PC-3 (cell line): Measurements from ENCODE around the gene CACNA2D2. TPM values are rescaled to one million over a fixed set of nuclear protein-coding genes. Genes with fewer than 3 reads are reported as not detected.

Source experiments
- ATAC-seq: fragments of 200-7000 bp; cut with Tn5 transposase; 2 replicates; pipeline ENCODE4 v1.9.1; 2020; ENCODE audit warnings: mild to moderate bottlenecking, moderate library complexity
- BruUV-seq: library from RNA; stranded (reverse); fragments of 400-500 nt; replicated peaks from 2 replicates; lab custom pipeline; 2021; lab: Mats Ljungman, UMichigan
- CTCF ChIA-PET: fragments of 300-600 bp; sonication (Branson Sonifier 250); formaldehyde crosslinking; loops from one replicate; lab custom pipeline; 2022; ENCODE audit warnings: antibody characterized with exemption; lab: Charles Lee
- POLR2A ChIA-PET: fragments of 300-600 bp; sonication (Branson Sonifier 250); formaldehyde crosslinking; loops from one replicate; lab custom pipeline; 2022; ENCODE audit warnings: antibody characterized with exemption; ENCODE audit not compliant: unreplicated experiment; lab: Charles Lee
- DNase-seq: peaks from one replicate; pipeline ENCODE4 v3.0.0-alpha.2; 2015
- H2AFZ ChIP-seq: fragments of 300-600 bp; sonication (generic); 2 replicates; pipeline ENCODE4 v1.6.0; 2016; ENCODE audit warnings: antibody characterized with exemption, low read length
- H3F3A ChIP-seq: fragments of 300-600 bp; sonication (generic); one replicate; pipeline ENCODE4 v1.6.0; 2017; ENCODE audit warnings: antibody characterized with exemption, low read length, control low read depth, mild to moderate bottlenecking; ENCODE audit not compliant: unreplicated experiment
- H3K27ac ChIP-seq: fragments of 300-600 bp; sonication (generic); 2 replicates; pipeline ENCODE4 v1.5.1; 2016; ENCODE audit warnings: mild to moderate bottlenecking, low read length
- H3K27me3 ChIP-seq: fragments of 300-600 bp; sonication (generic); 2 replicates; pipeline ENCODE4 v1.6.1; 2016; ENCODE audit warnings: low read length, mixed read lengths
- H3K36me3 ChIP-seq: fragments of 300-600 bp; sonication (generic); 2 replicates; pipeline ENCODE4 v1.6.1; 2016; ENCODE audit warnings: low read depth, mixed run types, low read length, mixed read lengths
- H3K4me1 ChIP-seq: fragments of 300-600 bp; sonication (generic); 2 replicates; pipeline ENCODE4 v1.5.1; 2016; ENCODE audit warnings: low read length; ENCODE audit not compliant: insufficient read depth
- H3K4me2 ChIP-seq: fragments of 300-600 bp; sonication (generic); 2 replicates; pipeline ENCODE4 v1.6.0; 2016; ENCODE audit warnings: low read length
- H3K4me3 ChIP-seq: fragments of 300-600 bp; sonication (generic); 2 replicates; pipeline ENCODE4 v1.5.1; 2016; ENCODE audit warnings: mild to moderate bottlenecking, low read length, mixed read lengths
- H3K79me2 ChIP-seq: fragments of 300-600 bp; sonication (generic); 2 replicates; pipeline ENCODE4 v1.6.1; 2017; ENCODE audit warnings: low read length, mixed read lengths
- H3K9ac ChIP-seq: fragments of 300-600 bp; sonication (generic); 2 replicates; pipeline ENCODE4 v1.6.0; 2016; ENCODE audit warnings: mild to moderate bottlenecking, low read length
- H3K9me2 ChIP-seq: fragments of 300-600 bp; sonication (generic); replicated peaks from 2 replicates; pipeline ENCODE4 v1.6.1; 2016; ENCODE audit warnings: mixed run types, low read length, mixed read lengths
- H3K9me3 ChIP-seq: fragments of 300-600 bp; sonication (generic); 2 replicates; pipeline ENCODE4 v1.6.1; 2016; ENCODE audit warnings: low read length, mixed read lengths
- H4K20me1 ChIP-seq: fragments of 300-600 bp; sonication (generic); 2 replicates; pipeline ENCODE4 v1.6.1; 2016; ENCODE audit warnings: low read length, mixed read lengths
- CTCF ChIP-seq: fragments of 300-600 bp; sonication (generic); conservative IDR thresholded peaks from 2 replicates; pipeline ENCODE4 v1.5.1; 2017; ENCODE audit warnings: antibody characterized with exemption, low read depth, mild to moderate bottlenecking, low read length
- EZH2 ChIP-seq: fragments of 300-600 bp; sonication (generic); IDR thresholded peaks from one replicate; pipeline ENCODE4 v1.6.1; 2017; ENCODE audit warnings: antibody characterized with exemption, mild to moderate bottlenecking, low read length; ENCODE audit not compliant: unreplicated experiment
- EZH2phosphoT487 ChIP-seq: fragments of 300-600 bp; sonication (generic); IDR thresholded peaks from 2 replicates; pipeline ENCODE4 v1.6.1; 2018; ENCODE audit warnings: mild to moderate bottlenecking, antibody characterized with exemption, low read length, borderline replicate concordance
- intact Hi-C: fragments of 100-400 bp; cut with micrococcal nuclease; formaldehyde crosslinking; loops from 2 replicates; pipeline ENCODE4 v1.9.0; 2023
- total RNA-seq: library from RNA; depleted of rRNA; stranded (reverse); fragments of >200 nt; gene quantifications from 2 replicates; pipeline ENCODE4 v1.2.3, GENCODE V29; 2014

The CACNA2D2 gene
- total RNA-seq, 1 experiment from 2014 or later: 0.44 TPM

- Histone ChIP-seq H3K4me3 (no peak overlapping the region), H3K9me2 (no peaks in the 10 kb centered on the region), H3K79me2 (no peaks in the 10 kb centered on the region), H3K27ac (no peak overlapping the region), H2AFZ (no peak overlapping the region), H3K36me3 (no peaks in the 10 kb centered on the region), H4K20me1 (no peaks in the 10 kb centered on the region), H3K9me3 (no peaks in the 10 kb centered on the region), H3K27me3 (no peaks in the 10 kb centered on the region), H3K4me1 (no peaks in the 10 kb centered on the region), H3F3A (no peaks in the 10 kb centered on the region), H3K9ac (no peak overlapping the region), H3K4me2 (no peak overlapping the region)
- TF ChIP-seq CTCF: no peak
- TF ChIP-seq EZH2phosphoT487: no peak
- no peak for TF ChIP-seq EZH2
- no peak for DNase-seq
- CTCF ChIA-PET: no interaction called here
- no peak for ATAC-seq
- no TSS peak for BruUV-seq
- POLR2A ChIA-PET: no interaction called here
- intact Hi-C loops: no loop called here
Measured at GRCh38 chr3:50390508-50391224, 112.8 kb downstream of the CACNA2D2 start.

GRCh38 chr3:50389414-50389767, 114.0 kb downstream of the CACNA2D2 start:
- H3F3A ChIP-seq: no peaks in the 10 kb centered on the region
- H2AFZ ChIP-seq: no peak overlapping the region
- H3K9me3 ChIP-seq: no peaks in the 10 kb centered on the region
- H3K27me3 ChIP-seq: no peaks in the 10 kb centered on the region
- H3K27ac ChIP-seq: no peak overlapping the region
- ATAC-seq (no peak), DNase-seq (no peak)
- no peak overlapping the region for H3K4me3 ChIP-seq
- no peaks in the 10 kb centered on the region for H3K79me2 ChIP-seq
- H3K4me1 ChIP-seq: no peaks in the 10 kb centered on the region
- CTCF ChIA-PET: no interaction called here
- no peaks in the 10 kb centered on the region for H3K36me3 ChIP-seq
- no TSS peak for BruUV-seq
- POLR2A ChIA-PET: no interaction called here
- intact Hi-C loops: no loop called here
- TF ChIP-seq EZH2phosphoT487: no peak
- no peak for TF ChIP-seq CTCF
- no peak for TF ChIP-seq EZH2
- H3K9me2 ChIP-seq: no peaks in the 10 kb centered on the region
- no peak overlapping the region for H3K9ac ChIP-seq
- H4K20me1 ChIP-seq: no peaks in the 10 kb centered on the region
- H3K4me2 ChIP-seq: no peak overlapping the region

- intact Hi-C loops: no loop called here
- no peak for ATAC-seq
- POLR2A ChIA-PET: no interaction called here
Measured at GRCh38 chr3:50388720-50389413, 114.6 kb downstream of the CACNA2D2 start.

More at GRCh38 chr3:50388720-50389413, 114.6 kb downstream of the CACNA2D2 start:
- no peaks in the 10 kb centered on the region for H3K36me3 ChIP-seq
- H3F3A ChIP-seq: no peaks in the 10 kb centered on the region
- H3K27ac ChIP-seq: no peak overlapping the region
- TF ChIP-seq CTCF: no peak; the same call in 1 of the 2 replicates
- no peak for TF ChIP-seq EZH2
- no peak for TF ChIP-seq EZH2phosphoT487
- H4K20me1 ChIP-seq: no peaks in the 10 kb centered on the region
- H3K27me3 ChIP-seq: no peaks in the 10 kb centered on the region
- H2AFZ ChIP-seq: no peak overlapping the region
- H3K79me2 ChIP-seq: no peaks in the 10 kb centered on the region
- no peaks in the 10 kb centered on the region for H3K4me1 ChIP-seq
- H3K9me3 ChIP-seq: no peaks in the 10 kb centered on the region
- no peaks in the 10 kb centered on the region for H3K9me2 ChIP-seq
- H3K9ac ChIP-seq: no peak overlapping the region
- H3K4me3 ChIP-seq: no peak overlapping the region
- CTCF ChIA-PET: no interaction called here
- BruUV-seq: no TSS peak
- DNase-seq: no peak
- no peak overlapping the region for H3K4me2 ChIP-seq
